ENCODE data around the gene SLC10A1.

The SLC10A1 gene

DNA sequence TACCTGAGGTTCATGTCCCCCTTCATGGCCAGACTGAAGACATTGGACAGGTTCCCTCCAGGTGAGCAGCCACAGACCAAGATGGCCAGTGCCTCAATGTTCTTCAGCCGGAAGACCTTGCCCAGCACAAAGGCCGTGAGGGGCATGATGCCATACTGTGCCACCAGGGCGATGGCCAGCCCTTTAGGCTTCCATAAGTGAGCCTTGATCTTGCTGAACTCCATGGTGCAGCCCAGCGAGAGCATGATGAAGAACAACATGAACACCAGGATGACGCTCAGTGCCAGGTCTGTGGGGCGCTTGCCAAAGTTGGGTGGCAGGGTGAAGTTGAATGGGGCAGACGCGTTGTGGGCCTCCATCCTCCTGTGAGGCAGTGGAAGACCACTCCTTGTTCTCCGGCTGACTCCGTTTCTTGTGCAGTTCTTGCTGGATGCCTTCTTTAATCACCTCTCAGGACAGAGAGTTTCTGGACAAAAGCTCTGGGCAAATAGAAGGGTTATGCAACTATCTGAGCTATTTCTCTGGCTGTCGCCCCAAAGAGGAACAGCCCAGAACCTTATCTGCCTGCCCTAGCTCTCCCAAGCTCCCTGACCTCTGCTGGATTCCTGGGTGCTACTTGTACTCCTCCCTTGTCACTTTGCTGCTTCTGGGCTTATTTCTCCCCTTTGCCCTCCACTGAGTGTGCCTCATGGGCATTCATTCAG lies at the start of gene SLC10A1:
Gene SLC10A1, minus strand, starts transcription at position 445 of the 704 bp plus-strand sequence. Its CDS starts 86 bp downstream, at position 359.
- no peak for TF ChIP-seq CTCF (IDR thresholded peaks at IDR 0.05; ENCODE audit: borderline replicate concordance, insufficient read depth, low read depth, low read length)

GRCh38 chr14:69845787-69846186 lies 48.7 kb upstream of the SLC10A1 start:
- TF ChIP-seq CTCF (IDR thresholded peaks at IDR 0.05; ENCODE audit: borderline replicate concordance, insufficient read depth, low read depth, low read length) = no peak
- no peak overlapping the region for H3K4me3 ChIP-seq (ENCODE audit: low read depth, low read length)

More for the DNA sequence above, at the start of gene SLC10A1:
- no peak within 1 kb of the TSS for H3K4me3 ChIP-seq (ENCODE audit: low read depth, low read length)

GRCh38 chr14:69845050-69845581 lies 48.1 kb upstream of the SLC10A1 start:
- no peak overlapping the region for H3K4me3 ChIP-seq (ENCODE audit: low read depth, low read length)
- TF ChIP-seq CTCF (IDR thresholded peaks at IDR 0.05; ENCODE audit: borderline replicate concordance, insufficient read depth, low read depth, low read length) = no peak

- no peak for TF ChIP-seq CTCF (IDR thresholded peaks at IDR 0.05; ENCODE audit: borderline replicate concordance, insufficient read depth, low read depth, low read length)
- no peak overlapping the region for H3K4me3 ChIP-seq (ENCODE audit: low read depth, low read length)
These were observed 47.1 kb upstream of the SLC10A1 start for GRCh38 chr14:69844171-69844570.

- no peak overlapping the region for H3K4me3 ChIP-seq (ENCODE audit: low read depth, low read length)
- TF ChIP-seq CTCF (IDR thresholded peaks at IDR 0.05; ENCODE audit: borderline replicate concordance, insufficient read depth, low read depth, low read length) = no peak
These were observed 45.8 kb upstream of the SLC10A1 start for GRCh38 chr14:69842686-69843420.

DNA sequence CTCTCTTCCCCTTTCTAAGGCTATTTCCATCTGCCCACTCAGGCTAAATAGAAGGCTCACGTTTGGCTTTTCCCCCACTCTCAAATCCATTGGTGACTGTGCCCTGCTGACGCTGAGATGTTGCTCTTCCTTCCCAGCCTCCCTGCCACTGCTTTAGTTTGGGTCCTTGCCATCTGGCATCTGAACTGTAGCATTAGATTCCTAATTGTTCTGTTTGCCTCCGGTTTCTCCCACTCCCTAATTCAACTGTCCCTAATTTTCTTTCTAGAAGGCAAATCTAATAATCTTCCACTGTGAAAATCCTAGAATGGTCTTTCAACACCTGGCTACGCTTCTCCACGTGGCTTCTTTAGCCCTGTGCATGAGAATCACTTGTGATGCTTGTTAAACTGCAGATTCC lies 44.6 kb upstream of the SLC10A1 start:
- TF ChIP-seq CTCF (IDR thresholded peaks at IDR 0.05; ENCODE audit: borderline replicate concordance, insufficient read depth, low read depth, low read length) = no peak
- H3K4me3 ChIP-seq (ENCODE audit: low read depth, low read length) = no peak overlapping the region
